ENCODE data around the gene DLG2.

DLG2 gene

DNA sequence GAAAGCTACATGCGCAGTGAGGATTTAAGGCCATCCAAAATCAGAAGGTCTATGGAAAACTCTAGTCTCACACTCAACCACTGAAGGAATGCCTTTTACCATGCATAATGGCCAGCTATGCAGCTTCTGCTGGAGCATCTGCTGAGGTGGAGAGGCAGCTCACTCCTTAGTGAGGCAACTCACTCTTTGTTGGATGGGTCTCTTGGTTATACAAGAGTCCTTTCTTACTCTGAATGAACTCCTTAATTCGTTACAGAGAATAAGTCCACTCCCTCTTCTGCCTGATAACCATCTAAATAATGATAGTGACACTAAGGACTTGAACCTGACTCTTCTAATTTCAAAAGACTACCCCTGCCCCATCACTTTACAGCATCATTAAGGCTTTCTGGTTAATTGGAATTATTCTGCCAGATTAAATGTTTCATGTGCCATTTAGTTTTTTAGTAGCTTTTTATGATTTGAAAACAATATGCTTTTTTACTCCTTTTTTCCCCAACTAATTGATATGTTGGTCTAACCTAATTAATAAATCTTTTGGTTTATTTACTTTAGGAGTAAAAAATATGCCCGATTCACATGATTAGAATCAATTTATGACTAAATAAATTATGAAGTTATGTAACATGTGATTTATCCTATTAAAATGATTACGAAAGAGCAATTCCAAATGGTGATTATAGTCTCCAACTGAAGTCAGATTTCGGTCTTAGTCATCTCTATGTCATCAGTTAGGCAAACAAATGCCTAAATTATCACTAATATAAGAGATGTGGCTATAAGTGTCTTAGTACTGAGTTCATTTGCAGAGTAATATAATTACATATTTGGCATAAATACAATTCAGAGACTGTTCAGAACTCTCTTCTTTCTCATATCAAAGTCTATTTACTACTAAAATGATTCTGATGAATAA is 2054.3 kb downstream of the DLG2 start:
- no peak for DNase-seq

DNA sequence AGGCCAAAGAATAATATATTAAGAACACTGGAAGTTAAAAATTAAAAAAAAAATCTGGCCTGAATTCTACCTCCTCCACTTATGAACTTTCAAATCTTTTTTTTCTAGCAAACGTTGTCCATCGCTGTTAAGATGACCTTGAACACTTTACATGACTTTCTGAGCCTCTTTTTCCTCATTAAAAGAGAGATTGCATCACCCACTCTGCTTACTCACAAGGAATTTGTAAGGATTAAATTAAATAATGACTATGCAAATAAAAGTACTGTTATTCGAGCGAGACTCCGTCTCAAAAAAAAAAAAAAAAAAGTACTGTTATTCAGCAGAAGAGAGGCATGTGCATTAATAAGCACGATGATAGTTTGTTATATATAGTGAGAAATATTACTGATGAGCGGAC is 2055.8 kb downstream of the DLG2 start:
- DNase-seq = no peak

DNA sequence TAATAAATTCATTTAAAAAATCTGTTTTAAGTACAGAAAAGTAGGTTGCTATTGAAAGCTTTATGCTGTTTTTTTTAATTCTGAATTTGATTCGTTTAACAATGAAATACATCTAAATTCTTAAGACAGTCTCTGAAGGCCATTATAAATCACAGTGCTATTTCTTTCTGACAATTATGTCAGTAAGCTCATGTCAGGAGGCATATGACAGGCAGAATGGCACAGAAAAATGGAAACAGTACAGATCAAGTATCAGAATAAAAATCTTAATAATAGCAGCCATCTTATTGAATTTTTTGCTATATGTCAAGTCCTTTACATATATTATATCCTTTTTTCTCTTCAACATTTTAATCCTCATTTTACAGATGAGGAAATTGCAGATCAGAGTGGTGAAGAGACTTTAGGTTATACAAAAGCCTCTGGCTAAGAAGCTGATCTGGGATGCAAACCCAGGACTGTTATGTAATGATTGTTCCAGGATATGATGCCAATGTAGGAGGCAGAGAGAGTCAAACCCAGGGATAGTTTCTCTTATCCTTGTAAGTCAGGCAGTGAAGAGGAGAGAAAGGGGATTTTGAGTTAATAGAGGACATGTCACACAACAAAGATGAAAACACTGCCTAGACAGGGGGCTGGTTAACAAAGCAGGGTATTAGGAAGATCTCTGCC is 2057.9 kb downstream of the DLG2 start:
- DNase-seq = no peak

DNA sequence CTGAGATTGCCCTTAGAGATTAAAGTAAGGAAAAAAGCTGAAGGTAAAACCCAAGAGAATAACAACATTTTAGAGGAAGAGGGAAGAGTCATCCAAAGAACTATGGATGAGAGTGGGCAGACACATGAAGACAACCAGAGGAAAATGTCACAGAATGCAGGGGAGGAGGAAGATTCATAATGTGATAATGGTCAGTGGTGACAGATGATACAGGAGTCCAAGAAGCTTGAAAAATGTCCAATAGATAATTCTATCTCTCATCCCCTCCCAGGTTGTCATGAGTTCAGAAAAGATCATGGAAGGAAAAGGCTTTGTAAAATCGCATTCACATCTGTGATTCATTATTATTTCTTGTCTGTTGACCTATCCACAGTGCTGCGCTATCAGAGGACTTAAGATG is 2058.6 kb downstream of the DLG2 start:
- DNase-seq = no peak

DNA sequence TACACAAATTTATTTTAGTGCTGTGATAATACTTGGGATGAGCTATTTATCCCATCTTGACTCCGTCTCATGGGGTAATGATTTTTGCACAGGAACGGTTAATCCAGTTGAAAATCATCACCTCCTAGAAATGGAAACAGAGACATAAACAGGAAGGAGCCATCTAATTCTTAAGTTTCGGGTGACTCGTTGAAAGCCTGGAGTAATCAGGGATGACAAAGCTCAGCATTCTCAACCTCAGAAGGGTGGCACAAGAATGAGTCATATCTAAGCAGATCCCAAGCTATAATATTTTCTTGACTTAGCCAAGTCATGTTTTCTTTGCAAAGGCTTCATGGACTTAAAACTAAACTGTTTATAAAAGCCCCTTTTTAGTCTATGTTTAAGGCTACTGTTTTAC is 2060.2 kb downstream of the DLG2 start:
- DNase-seq = no peak

DNA sequence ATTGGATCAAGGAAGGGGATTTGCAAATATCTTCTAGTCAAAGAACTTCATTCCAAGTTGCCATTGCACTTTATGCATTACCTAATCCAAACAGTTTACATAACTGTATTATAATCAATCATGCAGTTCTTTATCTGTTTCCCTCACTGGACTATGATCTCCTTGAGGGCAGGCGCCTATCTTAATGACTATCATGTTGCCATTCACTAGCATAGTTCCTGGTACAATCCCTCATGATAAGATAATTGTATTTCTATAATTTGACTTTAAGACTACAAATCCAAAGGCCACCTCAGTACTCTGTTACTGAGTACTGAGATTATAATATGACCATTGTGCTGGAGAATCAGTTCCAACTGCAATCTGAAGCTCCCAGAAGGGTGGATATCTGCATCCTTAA is 2062.3 kb downstream of the DLG2 start:
- no peak for DNase-seq

DNA sequence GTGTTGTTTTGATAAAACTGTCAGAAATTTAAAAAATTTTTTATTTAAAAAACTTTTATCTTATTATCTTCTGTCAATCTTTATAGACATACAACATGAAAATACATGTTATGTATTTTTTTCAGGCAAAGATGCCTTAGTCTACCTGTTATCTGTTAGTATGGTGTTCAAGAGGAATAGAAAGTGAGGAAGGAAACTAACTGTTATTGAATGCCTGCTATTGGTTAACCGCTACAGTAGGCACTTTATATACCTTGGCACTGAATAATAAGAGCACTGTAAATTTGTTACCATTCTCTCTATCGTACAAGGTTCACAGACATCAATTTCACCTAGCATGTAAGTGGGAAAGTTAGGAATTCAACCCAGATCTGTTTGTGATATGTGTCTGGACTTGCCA is 2068.9 kb downstream of the DLG2 start:
- DNase-seq = no peak

DNA sequence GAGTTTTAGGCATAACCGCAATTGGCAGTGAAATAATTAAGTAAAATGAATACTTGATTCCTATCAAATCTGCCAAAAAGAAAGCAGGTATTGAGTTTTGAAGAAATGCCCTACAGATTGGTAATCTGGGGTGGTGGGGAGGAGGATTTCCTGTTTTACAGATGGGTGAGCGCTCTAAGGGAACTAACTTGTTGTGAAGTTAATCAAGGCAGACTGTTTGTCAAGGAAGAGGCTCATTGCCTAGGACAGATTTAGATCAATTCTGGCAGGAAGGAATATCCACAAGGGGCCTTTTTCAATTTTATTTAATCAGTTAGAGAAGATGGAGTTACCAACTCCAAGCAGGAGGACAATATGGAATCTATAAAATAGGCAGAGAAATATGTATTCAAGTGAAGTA is 2069.5 kb downstream of the DLG2 start:
- no peak for DNase-seq

DNA sequence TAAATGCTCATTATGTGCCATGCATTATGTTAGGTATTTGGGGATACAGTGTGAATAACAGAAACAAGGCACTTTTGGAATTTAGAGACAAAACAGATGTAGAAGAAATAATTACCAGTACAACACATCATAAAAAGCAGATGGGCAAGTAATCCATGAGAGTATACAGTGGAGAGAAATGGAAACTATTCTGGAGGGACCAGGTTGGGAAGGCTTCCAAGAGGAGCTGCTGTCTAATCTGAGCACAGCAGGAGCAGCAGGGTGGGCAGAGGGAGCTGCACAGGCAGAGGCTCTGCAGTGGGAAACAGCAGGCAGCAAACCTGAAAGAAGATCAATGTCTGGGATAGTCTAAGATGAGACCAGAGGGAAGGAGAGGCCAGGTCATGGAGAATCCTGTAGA is 2072.3 kb downstream of the DLG2 start:
- peak; percentile 17 for DNase-seq

DNA sequence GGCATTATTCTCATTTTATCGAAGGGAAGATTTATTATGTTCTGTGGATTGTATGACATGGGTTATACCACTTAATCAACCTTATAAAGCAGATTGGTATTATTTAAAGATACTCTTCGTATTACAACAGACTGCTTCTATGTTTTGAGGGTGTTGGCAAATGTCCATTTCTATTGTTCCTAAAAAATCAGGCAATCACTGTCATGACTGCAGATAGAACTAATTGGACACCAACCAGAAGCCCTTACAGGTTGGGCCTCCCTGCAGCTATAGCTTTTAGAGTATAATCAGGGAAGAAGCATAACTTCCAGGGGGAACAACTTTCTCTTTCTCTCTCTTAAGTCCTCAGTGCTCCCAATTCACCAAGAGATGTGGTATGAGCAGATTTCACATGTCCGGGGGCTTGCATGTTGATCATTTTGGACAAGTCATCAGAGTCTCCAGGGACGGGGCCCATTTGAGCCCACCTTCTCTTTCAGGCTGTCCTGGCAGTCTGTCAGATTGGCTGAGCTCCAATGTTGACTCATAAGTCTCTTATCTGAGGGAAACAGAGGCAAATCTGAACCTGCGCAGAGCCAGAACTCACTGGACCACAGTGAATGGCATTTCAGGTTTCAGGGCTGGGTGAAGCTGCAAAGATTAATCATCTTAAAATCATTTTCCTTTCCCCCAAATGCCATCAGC is 2077.0 kb downstream of the DLG2 start:
- DNase-seq = no peak

DNA sequence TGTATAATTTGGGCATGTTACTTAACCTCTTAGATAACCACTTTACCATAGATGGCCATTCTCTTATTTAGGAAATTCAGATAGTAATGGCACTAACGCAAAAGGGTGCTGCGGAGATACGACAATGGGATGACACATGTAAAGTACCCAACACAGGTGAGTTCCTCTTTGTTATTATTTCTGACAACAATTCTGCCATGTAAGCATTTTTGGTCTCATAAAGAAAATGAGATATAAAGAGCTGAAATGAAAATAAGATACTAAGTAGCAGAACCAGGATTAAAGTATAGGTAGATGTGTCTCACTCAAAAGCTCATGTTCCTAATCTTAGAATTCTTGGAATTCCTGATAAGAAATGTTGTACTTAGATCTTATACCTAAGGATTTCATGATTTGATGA is 2080.8 kb downstream of the DLG2 start:
- no peak for DNase-seq

DNA sequence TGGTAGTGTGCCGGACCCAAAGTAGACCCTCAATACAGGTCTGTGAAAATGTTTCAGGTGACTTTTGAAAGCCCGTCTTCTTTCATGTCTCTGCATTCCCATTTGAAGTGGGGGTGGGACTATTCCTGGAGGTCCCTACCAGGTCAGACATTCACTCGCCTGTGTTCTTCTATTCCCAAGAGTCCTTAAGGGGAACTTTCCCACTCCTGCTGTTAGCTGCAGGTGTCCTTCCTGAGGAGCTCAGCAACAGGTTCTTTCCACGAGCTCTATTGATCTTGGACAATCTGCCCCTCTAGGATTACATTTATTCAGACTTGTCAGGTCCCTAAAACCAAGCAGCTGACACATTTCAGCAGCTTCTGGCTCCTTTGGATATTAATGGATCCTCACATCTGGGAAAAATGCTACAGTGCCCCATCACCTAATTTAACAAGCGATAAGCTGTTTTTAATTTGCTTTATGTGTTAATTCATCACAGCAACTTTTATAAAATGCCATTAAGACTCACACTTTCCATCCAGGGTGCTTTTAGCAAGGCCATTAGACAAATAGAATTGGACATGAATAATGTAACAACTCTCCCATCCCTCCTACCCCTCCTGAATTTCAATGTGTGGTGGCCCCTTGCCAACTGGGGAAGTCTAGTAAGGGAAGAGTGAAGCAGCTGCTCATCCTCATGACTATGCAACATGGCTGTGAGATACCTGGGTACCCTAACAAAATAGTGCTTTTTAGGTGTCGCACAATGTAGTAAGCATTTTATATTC is 2081.5 kb downstream of the DLG2 start:
- DNase-seq = no peak

DNA sequence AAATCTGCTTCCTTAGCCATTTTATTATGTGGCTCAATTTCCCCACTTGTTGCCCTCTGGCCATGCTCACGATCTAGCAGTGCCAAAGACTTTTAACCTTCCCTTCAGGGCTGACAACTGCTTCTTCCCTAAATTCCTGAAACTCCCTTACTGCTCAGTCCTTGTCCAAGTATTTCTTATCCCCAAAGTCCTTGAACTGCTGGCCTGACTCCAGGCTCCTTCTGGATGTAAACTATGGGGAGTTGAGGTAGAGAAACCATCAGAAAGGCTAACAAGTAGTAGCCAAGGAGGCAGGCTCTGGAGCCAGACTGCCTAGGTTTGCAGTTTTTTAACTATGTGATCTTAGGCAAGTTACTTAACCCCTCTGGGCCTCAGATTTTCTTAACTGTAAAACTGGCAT is 2082.3 kb downstream of the DLG2 start:
- DNase-seq = no peak

DNA sequence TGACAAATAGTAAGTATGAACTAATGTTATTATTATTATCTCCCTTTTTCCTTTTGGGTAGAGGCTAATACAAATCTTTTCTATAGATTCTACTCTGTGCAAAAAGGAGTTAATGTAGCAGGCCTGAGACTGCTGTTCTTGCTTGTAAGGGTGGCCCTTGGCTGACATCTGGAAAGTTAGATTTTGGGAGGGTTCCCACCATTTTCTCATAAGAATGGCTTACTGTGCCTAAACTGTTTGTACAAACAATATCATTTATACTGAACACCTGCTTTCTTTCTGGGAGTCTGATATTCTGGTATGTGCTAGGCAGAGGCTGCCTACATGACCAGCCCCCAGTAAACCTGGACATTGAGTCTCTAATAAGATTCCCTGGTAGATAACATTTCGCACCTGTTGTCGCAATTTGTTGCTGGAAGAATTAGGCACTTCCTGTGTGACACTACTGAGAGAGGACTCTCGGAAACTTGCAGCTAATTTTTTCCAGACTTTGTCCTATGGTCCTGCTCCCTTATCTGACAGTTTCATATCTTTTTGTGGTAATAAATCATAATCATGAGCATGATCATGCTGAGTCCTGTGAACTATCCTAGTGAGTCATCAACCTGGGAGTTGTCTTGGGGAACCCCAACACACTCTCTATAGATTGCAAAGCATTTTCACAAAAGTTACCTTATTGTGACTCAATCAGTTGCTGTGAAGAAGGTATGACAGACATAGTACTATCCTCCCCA is 2083.3 kb downstream of the DLG2 start:
- no peak for DNase-seq

DNA sequence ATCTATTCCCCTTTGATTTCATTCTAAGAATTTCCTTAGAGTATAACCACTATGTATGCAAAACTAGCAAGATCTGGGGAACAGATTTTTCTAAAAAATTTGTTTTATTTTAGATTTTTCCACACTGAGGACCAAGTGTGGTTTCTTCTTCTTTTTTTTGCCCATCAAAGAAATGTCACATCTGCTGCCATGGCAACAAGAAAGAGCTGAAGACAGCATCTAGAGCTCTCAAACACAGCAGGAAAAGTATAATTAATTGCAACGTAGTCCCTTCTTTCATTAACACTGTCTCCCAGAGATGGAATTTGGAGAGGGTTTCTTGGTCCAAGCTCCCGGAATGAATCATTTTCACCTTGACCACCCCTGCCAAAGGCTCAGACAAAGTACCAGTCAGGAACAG is 2084.3 kb downstream of the DLG2 start:
- no peak for DNase-seq

DNA sequence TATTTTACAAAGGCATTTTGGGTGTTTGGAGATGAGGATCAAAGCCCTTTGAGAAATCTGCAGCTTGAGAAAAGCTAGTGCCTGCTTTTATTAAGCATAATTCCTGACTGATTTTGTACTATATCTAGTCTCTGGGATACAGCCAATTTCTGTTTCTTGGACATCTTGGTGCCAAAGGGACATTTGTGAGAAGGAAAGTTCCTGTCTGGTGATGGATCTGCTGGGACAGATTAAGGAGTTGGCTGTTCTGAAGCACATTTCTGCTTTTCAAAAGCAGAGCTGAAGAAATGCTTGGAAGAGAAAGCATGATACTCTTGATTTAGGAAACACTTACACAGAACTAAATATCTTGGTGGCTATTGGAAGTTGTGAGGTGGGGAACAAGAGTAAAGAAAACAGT is 2086.4 kb downstream of the DLG2 start:
- no peak for DNase-seq

DNA sequence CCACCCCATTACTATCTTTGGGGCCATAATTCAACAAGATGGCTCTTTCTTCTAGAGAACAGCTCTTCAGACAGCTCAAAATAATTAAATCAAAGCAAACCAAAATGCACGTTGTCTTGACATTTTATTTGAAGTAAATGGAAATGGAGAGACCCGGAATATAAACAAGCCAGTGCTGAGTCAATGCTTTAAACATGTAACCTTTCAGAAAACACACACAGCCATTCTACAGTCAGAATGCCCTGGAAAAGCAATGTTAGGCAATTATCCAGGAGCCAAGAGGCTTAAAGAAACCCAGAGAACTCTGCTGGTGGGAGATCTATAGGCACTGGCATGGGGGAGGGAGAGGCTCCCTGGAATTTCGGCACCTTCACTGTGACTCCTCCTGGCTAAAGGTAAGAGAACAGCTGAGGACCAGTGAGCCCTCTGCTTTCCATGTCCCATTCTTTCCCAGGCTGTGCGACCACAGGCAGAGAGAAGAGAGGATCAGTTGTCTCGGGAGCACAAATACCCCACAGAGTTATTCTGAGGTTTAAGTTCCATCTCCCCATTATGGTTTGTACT is 2086.9 kb downstream of the DLG2 start:
- DNase-seq = no peak

DNA sequence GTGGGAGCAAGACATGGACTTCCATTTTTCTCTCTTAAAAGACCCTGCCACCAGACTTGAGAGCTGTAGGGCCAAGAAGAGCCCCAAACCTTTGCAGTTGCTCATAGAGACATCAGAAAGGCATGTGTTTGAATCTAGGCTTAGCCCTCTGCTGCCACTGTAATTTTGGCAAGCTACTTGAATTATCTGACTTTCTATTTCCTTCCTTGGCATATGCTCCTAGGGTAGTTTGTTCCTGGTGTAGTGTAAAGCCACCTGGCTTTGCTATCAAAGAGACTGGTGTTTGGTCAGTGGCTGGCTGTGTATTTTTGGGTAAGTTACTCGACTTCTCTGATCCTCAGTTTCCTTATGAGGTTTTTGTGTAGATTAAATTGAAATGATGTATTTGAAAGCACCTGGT is 2088.9 kb downstream of the DLG2 start:
- DNase-seq = no peak

DNA sequence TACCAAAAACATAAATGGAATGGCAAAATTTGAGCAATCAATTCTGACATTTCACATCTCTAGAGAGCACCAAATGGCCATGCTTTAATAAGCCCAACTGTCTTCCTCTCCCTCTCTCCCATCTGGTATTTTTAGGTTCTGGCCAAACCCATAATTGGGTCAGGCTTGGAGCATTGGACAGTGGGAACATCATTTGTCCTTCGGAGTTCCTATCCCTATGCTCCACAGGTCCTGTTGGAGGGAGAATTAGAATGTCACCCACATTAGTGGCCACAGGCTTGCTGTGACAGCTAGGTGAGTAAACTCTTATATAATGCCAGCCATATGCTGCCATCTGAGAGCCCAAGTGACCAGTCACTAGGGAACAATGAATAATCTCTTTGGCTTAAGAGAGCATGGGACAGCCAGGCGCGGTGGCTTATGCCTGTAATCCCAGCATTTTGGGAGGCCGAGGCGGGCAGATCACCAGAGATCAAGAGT is 2090.0 kb downstream of the DLG2 start:
- DNase-seq = no peak

DNA sequence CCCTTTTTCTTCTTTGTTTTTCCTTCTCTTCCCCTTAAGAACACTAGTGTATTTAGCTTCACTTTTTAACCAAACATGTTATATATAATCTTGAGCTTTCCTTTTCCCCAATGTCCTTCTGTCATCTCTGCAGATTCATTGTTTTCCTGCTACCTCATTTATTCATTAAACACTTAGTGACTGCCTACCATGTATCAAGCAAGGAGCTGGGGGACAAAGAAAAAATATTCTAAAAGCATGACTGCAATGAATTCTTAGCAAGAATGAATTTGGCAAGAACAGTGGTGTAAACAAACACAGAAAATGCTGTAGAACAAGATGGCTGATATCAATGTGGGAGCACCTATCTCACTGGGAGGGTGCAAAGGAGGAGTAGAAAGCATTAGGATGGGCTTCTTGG is 2094.0 kb downstream of the DLG2 start:
- DNase-seq = no peak

DNA sequence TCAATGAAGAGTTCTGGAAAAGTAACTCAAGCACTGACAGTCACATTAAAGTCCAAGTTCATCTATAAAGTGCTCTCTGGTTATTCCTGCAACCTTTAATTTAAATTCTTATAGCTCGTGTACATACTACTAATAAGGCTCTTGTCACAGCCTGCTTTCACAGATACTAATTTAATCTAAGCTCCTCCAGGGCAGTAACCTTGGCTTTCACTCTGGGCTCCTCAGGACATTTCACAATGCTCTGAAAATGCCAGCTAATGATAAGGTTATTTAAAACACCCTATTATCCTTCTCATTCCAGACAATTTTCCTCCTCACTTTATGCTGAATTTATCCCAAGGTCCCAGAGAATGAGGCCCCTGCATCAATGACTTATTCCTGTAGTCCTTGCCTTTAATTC is 2098.3 kb downstream of the DLG2 start:
- no peak for DNase-seq

DNA sequence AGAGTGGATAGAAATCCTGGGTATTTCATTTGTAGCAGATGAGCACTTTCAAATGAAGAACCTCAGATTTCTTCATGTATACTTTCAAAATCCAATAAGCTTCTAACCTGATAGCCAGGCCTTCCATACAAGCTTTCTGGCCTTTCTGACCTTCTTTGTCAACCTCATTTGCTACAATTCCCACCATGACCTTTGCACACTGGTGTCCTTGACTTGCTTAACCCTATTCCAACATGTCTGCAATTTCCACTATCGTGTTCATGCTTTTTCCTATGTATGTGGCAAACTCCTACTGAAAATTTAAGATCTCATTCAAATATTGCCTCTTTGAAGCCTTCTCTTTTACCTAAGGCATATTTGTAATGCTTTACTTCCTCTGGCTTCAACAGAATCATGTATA is 2098.9 kb downstream of the DLG2 start:
- DNase-seq = no peak
